HG03520 (cell line): ENCODE data around the gene PHACTR3.

Source experiments
- ATAC-seq: cut with Tn5 transposase; IDR thresholded peaks from one replicate; pipeline ENCODE4 v1.9.1; 2021; ENCODE audit warnings: mild to moderate bottlenecking, moderate library complexity; ENCODE audit not compliant: unreplicated experiment

Gene PHACTR3

DNA sequence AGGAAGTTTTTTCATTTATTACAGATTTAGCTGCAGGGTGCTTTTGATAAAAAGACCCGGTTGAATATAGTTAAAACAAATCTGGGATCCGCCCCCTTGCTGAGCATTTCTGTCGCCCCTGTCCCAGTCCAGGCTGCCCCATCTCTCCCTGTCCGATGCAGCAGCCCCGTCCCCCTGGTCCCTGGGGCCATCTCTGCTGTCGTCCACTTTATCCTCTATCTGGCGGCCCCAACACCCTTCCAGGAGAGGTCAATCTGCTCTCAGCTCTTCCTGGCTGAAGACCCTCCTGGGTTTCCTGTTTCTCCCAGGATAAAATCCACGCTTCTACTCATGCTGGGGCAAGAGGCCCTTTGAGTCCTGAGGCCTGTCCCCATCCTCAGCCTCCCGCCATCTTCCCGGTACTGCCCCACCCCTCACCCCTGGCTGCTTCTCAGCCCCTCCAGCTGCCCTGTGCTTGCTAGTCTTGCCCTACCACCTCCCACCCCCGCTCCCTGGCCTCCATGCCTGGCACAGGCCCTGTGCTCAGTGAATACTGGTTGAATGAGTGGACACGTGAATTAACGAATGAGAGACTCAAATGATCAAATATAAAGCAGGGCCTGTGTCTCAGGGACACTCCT is 16.0 kb upstream of the PHACTR3 start:
- ATAC-seq, result no peak

DNA sequence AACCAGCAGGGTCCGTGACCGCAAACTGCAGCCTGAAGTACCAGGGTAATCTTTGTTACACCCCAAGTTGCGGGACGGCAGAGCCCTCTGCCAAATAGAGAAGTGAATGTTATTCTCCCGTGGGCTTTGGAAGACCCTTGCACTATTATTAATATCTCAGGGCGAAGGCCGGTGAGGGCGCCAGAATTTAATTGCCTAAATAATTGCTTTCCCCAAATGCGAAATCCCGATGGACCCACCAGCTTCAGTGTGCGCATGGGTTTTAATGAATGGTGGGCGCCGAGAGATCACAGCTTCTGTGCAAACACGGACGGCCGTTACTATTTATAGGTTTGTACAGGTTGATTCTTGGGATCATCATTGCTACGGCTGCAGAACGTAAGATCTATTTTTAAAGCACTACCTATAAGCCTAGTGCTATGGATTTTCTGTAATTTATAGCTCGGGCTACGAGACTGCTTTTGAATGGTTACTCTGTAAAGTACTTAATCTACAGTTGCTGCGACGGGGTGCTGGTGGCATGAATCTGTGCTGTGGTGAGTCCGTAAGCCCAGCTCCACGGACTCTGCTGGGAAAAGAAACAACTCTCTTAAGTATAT is 15.2 kb upstream of the PHACTR3 start:
- ATAC-seq, result no peak

DNA sequence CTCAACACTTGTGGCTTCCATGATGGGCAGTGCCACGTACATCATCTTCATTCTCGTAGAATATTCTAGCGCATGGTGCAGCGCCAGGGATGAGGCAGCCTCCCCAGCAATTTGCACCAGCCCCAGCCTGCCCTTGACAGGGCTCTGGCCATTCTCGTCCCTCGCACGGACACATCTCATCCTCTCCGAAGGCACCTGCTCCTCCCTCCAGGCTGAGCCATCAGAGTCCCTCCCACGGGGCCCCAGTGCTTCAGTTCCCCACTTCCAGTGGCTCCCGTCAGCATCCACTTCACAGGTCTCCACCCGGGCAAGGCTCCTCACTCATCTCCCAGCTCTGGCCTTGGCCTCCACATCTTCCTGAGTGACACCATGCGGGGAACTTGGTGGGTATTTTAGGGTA is 13.3 kb upstream of the PHACTR3 start:
- ATAC-seq, result no peak

DNA sequence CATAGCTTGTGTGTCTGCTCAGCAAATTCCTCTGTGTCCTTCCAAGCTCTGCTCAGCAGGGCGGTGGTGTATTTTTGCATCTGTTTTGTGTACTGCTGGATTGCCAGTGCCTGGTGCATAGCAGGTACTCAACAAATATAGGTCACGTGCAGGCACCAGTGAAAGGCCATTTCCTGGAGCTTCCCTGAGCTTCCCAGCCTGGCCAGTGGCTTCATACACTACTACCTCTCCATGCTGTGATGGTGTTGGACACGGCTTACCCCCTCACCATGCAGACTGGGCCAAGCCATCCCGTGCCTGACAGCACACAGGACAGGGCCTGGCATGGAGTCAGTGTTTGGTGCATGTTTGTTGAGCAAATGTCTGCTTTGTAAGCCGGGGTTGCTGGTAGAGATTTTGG is 7.7 kb upstream of the PHACTR3 start:
- ATAC-seq, result no peak

DNA sequence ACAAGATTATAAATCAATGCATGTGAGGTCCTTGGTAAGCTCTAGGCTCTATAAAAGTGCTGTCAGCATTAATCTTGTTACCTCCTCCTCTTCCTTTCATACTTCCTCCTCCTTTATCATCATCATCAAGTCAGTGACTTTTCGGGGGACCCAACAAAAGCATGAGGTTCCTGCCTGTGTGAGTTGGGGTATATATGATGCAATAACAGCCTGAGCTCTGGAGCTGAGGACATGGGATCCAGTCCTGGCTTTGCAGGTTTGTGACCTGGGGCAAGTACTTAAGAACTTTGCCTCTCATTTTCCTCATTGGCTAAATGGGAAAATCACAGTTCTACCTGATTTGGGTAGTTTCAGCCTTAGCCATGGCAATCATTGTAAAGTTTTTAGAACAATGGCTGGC is 7.1 kb upstream of the PHACTR3 start:
- no peak for ATAC-seq

DNA sequence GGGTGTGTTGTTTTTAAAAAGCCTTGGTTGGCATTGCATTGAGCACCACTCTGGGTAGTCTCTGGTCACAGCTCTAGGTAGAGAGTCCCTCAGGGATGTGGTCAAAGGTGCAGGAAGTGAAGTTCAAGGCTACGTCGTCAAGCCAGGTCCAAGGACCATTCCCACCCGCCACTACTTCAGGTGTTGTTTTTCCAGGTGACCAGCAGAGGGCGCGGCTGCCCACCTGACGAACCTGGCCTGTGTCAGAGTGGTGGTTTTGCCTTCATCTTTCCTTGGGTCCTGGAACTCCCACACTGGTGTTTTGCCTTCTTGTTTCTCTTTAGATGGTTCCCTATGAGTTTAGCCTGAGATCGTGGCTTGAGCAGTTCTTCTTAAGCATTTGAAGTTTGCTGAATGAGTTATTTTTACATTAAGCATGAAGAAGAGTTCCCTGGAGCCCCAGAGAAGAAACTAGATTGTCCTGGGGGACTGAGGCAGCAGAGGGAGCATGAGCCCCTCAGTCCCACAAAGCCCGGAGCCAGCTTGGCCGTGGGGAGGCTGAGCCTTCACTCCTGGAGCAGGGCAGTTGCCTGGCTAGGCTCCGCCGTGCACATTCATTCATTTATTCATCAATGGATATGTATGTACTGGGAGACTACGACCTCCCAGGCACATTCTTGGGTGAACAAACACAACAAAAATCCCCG is 5.6 kb upstream of the PHACTR3 start:
- ATAC-seq, result peak; percentile 50

DNA sequence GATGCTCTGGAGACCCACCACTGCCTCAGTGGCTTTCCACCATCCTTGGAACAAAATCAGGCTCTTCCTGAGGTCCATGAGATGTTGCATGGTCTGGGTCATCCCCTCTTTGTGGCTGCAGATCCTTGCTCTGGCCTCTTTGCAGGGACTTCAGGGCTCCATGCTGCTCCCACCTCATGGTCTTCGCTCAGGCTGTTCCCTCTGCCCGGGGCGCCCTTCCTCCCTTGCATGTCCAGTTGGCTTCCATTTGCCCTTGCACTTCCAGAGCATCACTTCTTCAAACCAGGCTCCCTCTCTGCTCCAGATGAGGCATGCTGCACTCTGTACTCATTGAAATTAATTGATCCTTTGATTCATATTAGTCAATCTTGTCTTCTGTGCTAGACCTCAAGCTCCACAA is 4.4 kb upstream of the PHACTR3 start:
- ATAC-seq, result no peak

DNA sequence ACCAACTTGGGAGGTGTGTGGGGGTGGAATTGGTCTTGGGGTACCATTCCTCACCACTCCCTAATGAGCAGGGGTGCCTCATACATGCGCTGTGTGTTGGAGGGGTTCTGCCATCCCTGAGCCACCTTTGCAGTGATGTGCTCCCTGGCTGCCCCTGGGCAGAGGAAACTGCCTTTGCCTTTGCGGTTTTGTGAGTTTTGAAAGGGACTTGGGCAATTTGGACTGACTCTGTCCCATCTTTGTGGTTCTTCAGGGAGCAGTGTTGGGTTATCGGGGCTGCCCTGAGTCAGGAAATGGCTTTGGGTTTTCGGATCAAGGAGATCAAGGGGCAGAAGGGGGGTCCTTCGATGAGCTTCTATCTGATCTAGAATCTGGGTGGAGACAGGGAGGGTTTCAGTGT is 3.9 kb upstream of the PHACTR3 start:
- no peak for ATAC-seq

DNA sequence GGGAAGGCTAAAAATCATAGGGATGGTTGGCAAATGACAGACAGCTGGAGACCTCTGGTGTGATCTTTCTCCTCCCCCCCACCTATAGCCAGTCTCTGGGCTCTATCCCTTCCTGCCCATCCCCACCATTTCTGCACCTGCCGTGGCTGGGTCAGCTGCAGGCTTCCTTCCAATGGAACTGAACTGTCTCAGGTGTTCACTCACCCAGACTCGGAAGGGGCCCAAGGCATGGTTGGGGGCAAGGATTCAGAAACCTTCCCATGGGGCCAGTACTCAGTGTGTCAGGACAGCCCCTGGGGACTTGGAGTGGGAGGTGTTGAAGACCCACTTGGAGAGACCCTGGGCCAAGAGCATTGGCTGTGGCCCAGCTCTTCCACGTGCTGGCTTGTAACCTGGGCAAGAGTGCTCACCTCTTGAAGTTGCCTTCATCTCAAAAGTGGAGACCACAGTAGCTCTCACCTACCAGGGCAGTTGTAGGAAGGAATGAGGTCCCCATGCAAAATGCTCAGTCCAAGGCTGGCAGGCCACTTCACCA is 1.7 kb upstream of the PHACTR3 start:
- ATAC-seq, result no peak

DNA sequence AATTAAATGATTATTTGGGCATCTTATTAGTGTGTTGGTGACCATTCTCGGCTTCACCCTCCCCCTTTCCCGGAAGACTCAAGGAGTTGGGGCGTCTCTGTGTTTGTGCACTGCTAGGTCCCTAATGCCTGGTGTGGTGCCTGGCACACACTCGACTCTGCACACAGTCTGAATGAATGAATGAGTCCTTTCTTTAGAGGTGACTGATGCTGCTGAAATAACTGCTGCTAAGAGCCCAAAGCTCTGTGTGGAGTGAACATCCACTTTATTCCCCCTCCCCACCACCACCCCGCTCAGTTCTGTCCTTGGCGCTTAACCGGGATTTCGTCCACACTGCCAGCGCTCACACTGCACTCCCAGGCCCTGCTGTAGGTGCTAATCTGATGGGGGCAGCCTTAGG is 1.2 kb upstream of the PHACTR3 start:
- no peak for ATAC-seq

DNA sequence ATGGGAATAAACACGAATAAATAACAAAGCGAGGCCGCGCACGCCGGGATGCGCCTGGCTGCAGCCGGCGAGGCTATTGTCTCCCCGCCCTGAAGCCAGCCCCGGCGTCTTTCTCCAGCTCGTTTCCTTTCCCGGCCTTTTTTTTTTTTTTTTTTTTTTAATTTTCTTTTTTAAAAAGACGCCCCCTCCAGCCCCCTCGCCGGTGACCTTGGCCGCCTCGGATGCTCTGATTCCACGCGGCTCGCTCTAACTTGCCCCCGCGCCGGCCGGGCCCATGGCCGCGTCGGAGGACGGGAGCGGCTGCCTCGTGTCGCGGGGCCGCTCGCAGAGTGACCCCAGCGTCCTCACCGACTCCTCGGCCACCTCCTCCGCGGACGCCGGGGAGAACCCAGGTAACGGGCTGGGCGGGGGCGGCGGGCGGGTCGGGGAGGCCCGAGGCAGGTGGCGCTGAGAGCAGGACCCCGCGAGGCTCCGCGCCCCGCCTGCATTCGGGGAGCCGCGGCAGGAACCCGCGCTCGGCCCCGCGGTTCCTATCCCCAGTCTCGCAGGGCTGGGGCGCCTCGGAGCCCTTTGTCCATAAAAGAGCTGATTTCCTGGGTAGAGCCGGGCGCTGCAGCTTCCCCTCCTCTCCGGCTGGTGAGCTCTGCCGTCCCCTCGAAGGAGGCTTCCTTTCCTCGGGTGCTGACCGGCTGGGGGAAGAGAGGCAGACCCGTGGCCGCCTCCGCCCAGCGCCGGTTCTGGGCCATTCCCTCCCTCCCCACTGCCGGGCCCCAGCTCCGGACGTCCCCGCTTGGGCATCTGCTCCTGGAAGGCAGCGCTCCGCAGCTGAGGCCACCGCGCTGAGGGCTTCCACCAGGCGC is 631 bp downstream of the PHACTR3 start:
- ATAC-seq, result no peak

DNA sequence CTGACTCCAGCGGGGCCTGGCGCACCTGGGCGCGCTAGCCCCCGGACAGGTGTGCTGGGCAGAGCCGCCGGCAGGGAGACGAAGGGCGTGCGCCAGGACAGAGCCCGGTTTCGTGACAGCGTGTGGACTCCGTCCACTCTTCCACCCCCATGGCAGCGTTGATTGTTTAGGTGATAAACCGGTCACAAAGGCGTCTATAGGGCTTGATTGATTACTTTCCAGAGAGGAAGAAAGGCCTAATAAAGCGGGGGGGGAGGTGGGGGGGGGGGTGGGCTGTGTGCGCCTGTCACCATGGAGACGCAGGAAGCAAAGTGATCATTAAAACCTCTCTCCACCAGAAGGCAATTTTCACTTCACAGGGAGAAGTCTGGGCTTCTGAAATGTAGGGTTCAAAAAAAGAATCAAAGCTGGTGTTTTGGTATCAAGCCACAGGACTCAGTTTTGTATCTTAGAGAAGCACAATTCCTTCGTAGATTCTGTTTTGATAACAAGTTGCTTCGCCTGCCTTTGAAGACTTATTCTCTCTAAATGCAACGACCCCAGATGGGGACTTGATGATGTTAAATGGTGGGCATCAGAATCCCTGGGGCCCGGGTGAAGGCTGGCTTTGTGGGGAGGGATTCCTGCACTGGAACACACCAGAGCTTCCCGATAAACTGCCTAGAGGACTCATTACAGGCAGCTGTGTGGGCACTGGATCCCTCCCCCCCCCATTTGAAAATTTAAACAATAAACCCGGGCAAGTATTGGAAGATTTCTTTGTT is 1.4 kb downstream of the PHACTR3 start:
- ATAC-seq, result no peak

DNA sequence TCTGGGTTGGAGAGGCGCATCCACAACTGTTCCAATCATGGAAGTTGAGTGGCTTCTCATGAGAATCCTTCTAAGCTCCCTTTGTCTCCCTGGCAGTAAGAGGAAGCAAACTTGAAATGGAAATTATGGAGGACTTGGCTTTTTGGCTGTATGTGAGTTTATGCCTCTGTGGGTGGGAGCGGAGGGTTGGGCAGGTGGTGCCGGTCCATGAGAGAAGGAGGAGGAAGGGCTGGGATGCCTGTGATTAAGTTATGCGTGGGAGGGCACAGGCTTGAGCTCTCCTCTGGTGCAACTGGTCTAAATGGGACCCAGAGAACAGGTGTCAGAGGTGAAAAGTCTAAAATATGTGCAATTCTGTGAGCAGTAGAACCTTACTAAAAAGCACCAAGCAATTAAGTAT is 2.2 kb downstream of the PHACTR3 start:
- ATAC-seq, result no peak

DNA sequence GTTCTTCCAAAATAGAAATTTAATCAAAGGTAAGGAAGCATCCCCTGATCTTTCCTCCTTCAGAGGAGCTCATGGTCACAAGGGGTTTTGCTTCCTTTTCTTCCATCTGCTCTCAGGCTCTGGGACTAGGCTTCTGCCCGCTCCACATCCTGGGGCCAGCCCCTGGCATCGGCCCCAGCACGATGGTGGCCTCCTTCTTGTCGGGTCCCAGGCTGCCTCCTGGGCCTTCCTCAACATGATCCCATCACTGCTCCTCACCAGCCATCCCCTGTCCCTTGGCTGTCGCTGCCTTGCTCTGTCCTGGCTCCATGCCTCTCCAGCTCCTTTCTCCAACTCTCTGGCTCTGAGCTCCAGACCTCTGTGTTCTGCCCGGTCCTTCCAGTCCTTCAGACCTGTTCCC is 4.1 kb downstream of the PHACTR3 start:
- ATAC-seq, result no peak

DNA sequence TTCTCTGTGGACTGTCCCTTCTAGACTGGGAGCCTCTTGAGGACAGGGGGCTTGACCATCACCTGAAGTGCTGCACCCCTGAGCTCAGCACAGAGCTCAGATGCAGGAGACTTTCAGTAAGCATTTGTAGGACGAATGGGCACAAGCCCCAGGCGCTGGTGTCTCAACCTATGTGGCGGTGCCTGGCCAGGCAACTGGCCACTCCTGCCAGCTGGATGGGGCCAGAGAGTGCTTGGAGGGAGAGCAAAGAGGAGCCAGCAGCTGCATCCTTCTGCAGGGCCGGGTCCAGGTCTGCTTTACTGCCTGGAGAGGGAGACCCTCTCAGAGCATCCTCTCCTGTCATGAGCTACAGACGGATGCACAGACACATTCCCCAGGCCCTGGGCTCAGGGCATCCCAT is 4.5 kb downstream of the PHACTR3 start:
- no peak for ATAC-seq

DNA sequence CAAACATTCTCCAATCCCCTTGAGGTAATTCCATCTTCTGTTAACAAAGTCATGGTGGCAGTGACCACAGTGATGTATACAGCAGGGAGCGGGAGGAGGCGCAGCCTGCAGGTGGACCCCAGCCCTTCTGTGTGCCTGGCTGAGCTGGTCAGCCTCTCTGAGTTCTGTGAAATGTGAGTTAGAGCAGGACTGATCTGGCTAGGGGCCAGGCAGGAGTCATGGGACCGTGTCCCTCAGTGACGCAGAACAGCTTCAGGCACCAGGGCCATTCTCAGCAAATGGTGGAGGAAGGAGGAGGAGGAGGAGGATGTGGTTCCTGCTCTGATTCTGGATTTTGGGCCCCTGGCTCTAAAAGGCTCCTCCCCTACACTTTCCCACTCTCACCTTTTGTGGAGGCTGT is 6.9 kb downstream of the PHACTR3 start:
- no peak for ATAC-seq

DNA sequence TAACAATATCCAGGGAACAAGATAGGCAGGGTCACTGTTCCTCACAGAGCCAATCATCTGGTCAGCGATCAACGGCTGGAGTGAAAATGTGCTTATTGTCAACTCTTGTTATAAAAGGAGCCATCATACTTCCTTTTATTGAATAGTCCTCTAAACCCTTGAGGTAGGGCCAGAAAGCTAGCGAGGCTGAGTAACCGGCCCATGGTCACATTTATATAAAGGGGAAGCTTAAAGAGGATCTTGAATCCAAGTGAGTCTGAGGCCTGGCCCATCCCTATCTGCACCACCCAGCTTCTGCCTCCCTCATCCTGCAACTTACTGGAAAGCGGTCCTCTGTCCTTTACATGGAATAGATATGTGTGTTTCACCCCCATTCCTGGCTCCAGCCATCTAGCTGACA is 9.5 kb downstream of the PHACTR3 start:
- no peak for ATAC-seq

DNA sequence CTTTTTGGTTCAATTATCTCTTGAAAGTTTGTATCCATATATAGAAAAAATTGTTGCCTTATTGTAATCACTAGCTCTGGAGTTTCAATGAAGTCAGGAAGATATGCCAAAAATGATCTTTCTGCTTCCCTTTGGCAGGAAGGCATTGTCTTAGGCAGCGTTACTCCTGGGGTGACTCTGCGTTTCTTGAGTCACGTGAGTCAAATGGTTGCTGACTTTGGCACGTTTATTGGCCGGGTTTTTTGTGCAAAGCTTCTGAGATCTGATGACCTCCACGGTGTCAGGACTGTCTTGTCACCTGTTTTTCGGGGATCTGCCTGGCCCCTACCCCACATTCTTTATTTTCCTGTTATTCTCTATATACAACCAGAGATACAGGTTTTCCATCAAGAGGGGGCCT is 10.4 kb downstream of the PHACTR3 start:
- no peak for ATAC-seq

DNA sequence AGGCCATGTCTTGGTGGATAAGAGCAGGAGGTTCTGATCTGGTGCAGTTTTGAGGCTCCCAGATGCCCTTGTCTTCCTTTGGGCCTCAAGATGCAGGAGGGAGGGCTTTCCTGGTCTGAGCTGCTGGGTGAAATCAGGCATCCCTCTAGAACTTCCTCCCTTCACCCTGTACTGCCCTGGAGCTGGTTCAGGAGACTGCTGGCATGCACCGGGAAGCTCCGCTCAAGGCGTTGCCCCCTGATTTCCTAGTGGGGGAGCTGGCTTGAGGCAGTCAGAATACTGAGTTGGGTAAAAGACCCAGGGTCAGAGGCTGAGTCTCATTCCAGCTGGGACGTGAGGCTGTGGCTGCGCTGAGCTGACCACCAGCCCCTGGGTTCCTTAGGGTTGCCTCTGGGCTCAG is 12.0 kb downstream of the PHACTR3 start:
- ATAC-seq, result no peak

DNA sequence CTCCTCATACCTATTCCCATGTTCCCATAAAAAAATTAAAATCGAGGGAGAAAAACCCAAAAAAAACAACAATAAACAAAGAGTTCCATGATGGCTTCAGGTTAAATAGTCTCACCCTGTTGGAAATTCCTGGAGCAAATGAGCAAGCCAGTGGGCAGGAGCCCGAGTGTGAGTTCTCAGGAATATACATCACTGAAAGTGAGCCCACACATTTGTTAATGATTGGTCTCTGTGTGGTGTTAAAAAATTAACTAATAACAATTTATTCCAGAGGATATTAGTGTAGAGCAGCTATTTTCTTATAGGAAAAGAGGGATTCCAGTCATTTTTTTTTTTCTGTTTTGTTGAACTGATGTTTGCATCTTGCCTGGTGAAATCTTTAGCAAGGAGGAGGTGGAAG is 12.9 kb downstream of the PHACTR3 start:
- no peak for ATAC-seq

DNA sequence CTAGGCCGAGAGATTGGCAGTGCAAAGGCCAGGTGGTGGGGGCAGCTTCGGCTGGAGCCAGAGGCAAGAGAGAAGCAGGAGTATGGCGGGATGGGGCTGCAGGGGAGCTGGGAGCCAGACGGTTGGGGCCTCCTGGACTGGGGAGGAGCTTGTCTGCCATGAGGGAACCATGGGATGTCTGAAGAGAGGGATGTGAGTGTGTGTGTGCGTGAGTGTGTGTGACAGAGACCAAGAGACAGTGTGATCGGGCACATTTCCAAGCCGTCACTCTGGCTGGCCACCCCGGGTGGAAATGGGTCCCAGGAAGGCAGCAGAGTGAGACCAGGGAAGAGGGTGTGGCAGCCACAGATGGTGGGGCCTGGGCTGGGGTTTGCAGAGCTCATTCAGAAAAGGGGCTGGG is 13.8 kb downstream of the PHACTR3 start:
- no peak for ATAC-seq
